MM.1S (cell line): ENCODE results near the gene HOXC11.
A peak's percentile ranks its signal among the peaks of the same experiment; 100 is the strongest.

Experiments used
- DNase-seq: peaks from one replicate; pipeline ENCODE4 v3.0.0-alpha.2; 2015
- H2AFZ ChIP-seq: fragments of 300-600 bp; sonication (generic); 2 replicates; pipeline ENCODE4 v1.6.0; 2016; ENCODE audit warnings: antibody characterized with exemption, low read length
- H3F3A ChIP-seq: fragments of 300-600 bp; sonication (generic); 2 replicates; pipeline ENCODE4 v1.6.1; 2016; ENCODE audit warnings: mild to moderate bottlenecking, antibody characterized with exemption, low read length, moderate library complexity, mixed read lengths; ENCODE audit not compliant: insufficient read depth
- H3K27ac ChIP-seq: fragments of 300-600 bp; sonication (generic); 2 replicates; pipeline ENCODE4 v1.5.1; 2016; ENCODE audit warnings: mild to moderate bottlenecking, low read length
- H3K27me3 ChIP-seq: fragments of 300-600 bp; sonication (generic); replicated peaks from 2 replicates; pipeline ENCODE4 v1.6.0; 2016; ENCODE audit warnings: low read length; ENCODE audit not compliant: insufficient read depth
- H3K36me3 ChIP-seq: fragments of 300-600 bp; sonication (generic); replicated peaks from 2 replicates; pipeline ENCODE4 v1.6.1; 2016; ENCODE audit warnings: mild to moderate bottlenecking, low read length, mixed read lengths; ENCODE audit not compliant: insufficient read depth
- H3K4me1 ChIP-seq: fragments of 300-600 bp; sonication (generic); 2 replicates; pipeline ENCODE4 v1.6.1; 2016; ENCODE audit warnings: low read length, mixed read lengths
- H3K4me2 ChIP-seq: fragments of 300-600 bp; sonication (generic); 2 replicates; pipeline ENCODE4 v1.6.0; 2016; ENCODE audit warnings: low read depth, low read length
- H3K4me3 ChIP-seq: fragments of 300-600 bp; sonication (generic); 2 replicates; pipeline ENCODE4 v1.5.1; 2016; ENCODE audit warnings: low read length, mixed read lengths
- H3K79me2 ChIP-seq: fragments of 300-600 bp; sonication (generic); 2 replicates; pipeline ENCODE4 v1.6.1; 2016; ENCODE audit warnings: mixed run types, low read length, mixed read lengths
- H3K9ac ChIP-seq: fragments of 300-600 bp; sonication (generic); 2 replicates; pipeline ENCODE4 v1.6.1; 2016; ENCODE audit warnings: low read length, mixed read lengths
- H3K9me2 ChIP-seq: fragments of 300-600 bp; sonication (generic); replicated peaks from 2 replicates; pipeline ENCODE4 v1.6.1; 2016; ENCODE audit warnings: mild to moderate bottlenecking, low read length, mixed read lengths; ENCODE audit not compliant: insufficient read depth
- H3K9me3 ChIP-seq: fragments of 300-600 bp; sonication (generic); replicated peaks from 2 replicates; pipeline ENCODE4 v1.6.1; 2016; ENCODE audit warnings: mild to moderate bottlenecking, low read length, mixed read lengths; ENCODE audit not compliant: insufficient read depth
- H4K20me1 ChIP-seq: fragments of 300-600 bp; sonication (generic); 2 replicates; pipeline ENCODE4 v1.6.1; 2016; ENCODE audit warnings: mild to moderate bottlenecking, low read length, moderate library complexity, mixed read lengths; ENCODE audit not compliant: insufficient read depth
- EZH2 ChIP-seq: fragments of 300-600 bp; sonication (generic); optimal IDR thresholded peaks from 2 replicates; pipeline ENCODE3; 2017; ENCODE audit warnings: low read depth, mild to moderate bottlenecking, antibody characterized with exemption, low read length, mixed read lengths
- EZH2phosphoT487 ChIP-seq: fragments of 300-600 bp; sonication (generic); IDR thresholded peaks from 2 replicates; pipeline ENCODE4 v1.6.1; 2018; ENCODE audit warnings: antibody characterized with exemption, low read length
- TF ChIP-seq, protein P1 (sequence below): fragments of 300-600 bp; sonication (generic); IDR thresholded peaks from 2 replicates; pipeline ENCODE4 v1.5.1; 2016; ENCODE audit warnings: antibody characterized with exemption, low read length, mixed read lengths

The HOXC11 gene

DNA sequence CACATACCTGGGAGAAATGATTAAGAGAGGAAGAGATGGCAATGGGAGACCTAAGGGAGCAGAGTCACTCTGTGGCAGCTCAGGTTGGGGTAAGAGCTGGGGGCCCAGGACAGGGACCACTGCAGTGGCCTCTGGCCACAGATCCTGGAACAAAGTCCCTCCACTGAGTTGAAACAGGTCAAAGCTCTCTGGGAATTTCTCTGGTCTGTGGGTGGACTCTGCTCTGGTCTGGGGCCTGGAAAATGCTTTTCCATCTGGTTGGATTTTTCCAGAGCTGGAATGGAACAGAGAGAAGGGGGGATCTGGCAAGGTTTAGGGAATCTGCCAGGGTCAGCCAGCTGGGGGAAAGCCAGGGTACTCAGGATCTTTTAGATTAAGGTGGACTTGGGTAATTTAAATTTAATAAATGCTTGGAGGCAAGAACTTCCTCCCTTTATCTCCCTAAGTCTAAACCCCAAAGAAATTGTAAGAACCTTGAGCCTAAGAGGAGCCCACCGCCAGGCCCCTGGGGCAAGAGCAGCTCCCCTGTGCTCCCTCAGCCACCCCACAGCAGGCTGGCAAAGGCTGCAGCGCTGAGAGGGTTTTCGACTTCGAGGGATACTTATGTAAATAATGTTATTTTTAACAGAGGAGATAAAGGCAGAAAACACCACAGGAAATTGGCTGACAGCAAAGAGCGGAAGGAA lies 15.8 kb downstream of the HOXC11 start:
- Histone ChIP-seq H3K4me2 (peak overlapping the region; percentile 79), H3K9me3 (no peaks in the 10 kb centered on the region), H3K36me3 (no peaks in the 10 kb centered on the region), H3K9me2 (no peaks in the 10 kb centered on the region), H3K9ac (no peak overlapping the region), H3K27me3 (peaks cover 96% of the 10 kb centered on the region), H3F3A (0 out of 2 replicates have a peak, but pooled peaks cover 6% of the 10 kb centered on the region), H3K4me3 (no peak overlapping the region), H3K79me2 (no peaks in the 10 kb centered on the region), H3K27ac (no peak overlapping the region), H2AFZ (no peak overlapping the region), H4K20me1 (no peaks in the 10 kb centered on the region), H3K4me1 (peaks cover 20% of the 10 kb centered on the region; the same call in 1 of the 2 replicates)
- no peak for TF ChIP-seq EZH2
- TF ChIP-seq, protein P1, sequence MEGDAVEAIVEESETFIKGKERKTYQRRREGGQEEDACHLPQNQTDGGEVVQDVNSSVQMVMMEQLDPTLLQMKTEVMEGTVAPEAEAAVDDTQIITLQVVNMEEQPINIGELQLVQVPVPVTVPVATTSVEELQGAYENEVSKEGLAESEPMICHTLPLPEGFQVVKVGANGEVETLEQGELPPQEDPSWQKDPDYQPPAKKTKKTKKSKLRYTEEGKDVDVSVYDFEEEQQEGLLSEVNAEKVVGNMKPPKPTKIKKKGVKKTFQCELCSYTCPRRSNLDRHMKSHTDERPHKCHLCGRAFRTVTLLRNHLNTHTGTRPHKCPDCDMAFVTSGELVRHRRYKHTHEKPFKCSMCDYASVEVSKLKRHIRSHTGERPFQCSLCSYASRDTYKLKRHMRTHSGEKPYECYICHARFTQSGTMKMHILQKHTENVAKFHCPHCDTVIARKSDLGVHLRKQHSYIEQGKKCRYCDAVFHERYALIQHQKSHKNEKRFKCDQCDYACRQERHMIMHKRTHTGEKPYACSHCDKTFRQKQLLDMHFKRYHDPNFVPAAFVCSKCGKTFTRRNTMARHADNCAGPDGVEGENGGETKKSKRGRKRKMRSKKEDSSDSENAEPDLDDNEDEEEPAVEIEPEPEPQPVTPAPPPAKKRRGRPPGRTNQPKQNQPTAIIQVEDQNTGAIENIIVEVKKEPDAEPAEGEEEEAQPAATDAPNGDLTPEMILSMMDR, result no peak
- TF ChIP-seq EZH2phosphoT487, result no peak
- no peak for DNase-seq

DNA sequence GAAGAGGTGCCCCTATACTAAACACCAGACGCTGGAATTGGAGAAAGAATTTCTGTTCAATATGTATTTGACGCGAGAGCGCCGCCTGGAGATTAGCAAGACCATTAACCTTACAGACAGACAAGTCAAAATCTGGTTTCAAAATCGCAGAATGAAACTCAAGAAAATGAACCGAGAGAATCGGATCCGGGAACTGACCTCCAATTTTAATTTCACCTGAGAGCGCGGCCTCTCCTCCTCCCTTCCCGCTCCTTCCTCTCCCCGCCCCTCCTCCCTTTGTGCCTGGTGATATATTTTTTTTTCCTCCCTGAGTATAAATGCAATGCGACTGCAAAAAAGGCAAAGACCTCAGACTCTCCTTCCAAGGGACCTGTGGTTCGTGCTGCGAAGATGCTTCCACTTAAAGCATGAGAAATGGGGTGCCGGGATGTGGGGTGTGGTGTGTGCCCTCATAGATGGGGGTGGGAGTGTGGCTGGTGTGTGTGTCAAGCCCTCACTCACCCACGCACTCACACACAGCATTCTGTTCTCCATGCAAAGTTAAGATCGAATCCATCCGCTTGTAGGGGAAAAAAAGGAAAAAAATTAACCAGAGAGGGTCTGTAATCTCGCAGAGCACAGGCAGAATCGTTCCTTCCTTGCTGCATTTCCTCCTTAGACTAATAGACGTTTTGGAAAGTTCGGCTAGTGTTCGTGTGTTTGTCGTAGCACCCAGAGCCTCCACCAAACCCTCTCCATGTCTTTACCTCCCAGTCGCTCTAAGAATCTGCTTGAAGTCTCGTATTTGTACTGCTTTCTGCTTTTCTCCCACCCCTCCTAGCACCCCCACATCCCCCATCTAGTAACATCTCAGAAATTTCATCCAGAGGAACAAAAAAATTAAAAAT lies 16.5 kb downstream of the HOXC11 start:
- TF ChIP-seq EZH2 (peak; percentile 21), EZH2phosphoT487 (no peak)
- TF ChIP-seq, protein P1, result peak; percentile 76
- Histone ChIP-seq H3K27ac (no peak overlapping the region), H3K9me2 (no peaks in the 10 kb centered on the region), H3K36me3 (no peaks in the 10 kb centered on the region), H3K27me3 (peaks cover 96% of the 10 kb centered on the region), H3K9me3 (no peaks in the 10 kb centered on the region), H3K4me1 (peaks cover 20% of the 10 kb centered on the region; the same call in 1 of the 2 replicates), H2AFZ (no peak overlapping the region), H3K9ac (no peak overlapping the region), H3K79me2 (no peaks in the 10 kb centered on the region), H3K4me3 (peak overlapping the region; percentile 45), H3F3A (0 out of 2 replicates have a peak, but pooled peaks cover 6% of the 10 kb centered on the region), H3K4me2 (peak overlapping the region; percentile 79), H4K20me1 (no peaks in the 10 kb centered on the region)
- DNase-seq, result peak; percentile 80

DNA sequence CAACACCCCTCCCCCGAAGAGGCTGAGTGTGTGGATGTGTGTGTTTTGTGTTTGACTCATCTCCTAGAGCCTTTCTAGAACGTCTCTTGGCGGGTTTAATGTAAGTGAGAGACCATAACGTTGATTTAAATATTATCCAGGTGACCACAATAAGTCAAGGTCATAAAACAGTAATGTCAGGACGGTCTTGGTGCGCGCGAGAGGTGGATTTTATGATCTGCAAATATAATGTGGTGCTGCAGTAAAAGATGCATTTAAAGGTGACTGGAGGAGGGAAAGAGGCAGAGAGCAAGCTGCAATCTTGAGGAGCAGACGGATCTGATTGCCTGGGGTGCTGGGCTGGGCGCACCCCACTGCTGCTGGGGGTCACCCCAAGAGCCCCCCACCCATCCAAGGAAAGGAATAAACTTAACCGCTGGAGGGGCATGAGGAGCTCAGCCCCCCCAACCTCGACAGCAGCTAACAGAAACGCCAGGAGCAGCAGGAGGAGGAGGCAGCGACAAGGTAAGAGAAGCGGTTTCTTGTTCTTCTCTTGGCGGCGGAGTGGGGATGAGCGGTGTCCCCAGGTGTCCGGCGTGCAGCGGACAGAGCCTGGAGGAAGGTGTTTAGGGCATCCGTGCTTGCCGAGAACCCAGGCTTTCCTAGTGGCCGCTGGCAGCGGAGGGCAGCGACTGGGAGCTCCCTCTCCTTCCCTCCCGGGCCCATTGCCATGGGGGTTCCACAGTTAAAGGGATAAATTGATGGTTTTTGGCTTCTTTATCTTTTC lies 17.6 kb downstream of the HOXC11 start:
- Histone ChIP-seq H3K27ac (no peak overlapping the region), H3K79me2 (no peaks in the 10 kb centered on the region), H3K9me2 (no peaks in the 10 kb centered on the region), H3K4me2 (no peak overlapping the region), H4K20me1 (no peaks in the 10 kb centered on the region), H3K4me3 (no peak overlapping the region), H3F3A (0 out of 2 replicates have a peak, but pooled peaks cover 6% of the 10 kb centered on the region), H3K9me3 (no peaks in the 10 kb centered on the region), H3K9ac (no peak overlapping the region), H2AFZ (no peak overlapping the region), H3K36me3 (no peaks in the 10 kb centered on the region), H3K27me3 (peaks cover 98% of the 10 kb centered on the region), H3K4me1 (peaks cover 20% of the 10 kb centered on the region; the same call in 1 of the 2 replicates)
- peak; percentile 79 for TF ChIP-seq EZH2
- TF ChIP-seq, protein P1, result no peak
- no peak for DNase-seq
